Suprapubic skin (tissue), 2 donors: ENCODE data around the gene CMSS1.

ENCODE experiments used
- EP300 ChIP-seq: sonication (generic); formaldehyde crosslinking; IDR thresholded peaks from one replicate; pipeline ENCODE4 v1.6.1; 2017; ENCODE audit warnings: antibody characterized with exemption
- POLR2A ChIP-seq, 2 donors: fragments of 450-650 bp; IDR thresholded peaks; one replicate each; pipeline ENCODE4 v1.6.1; 2017; ENCODE audit warnings: antibody characterized with exemption in 2 of 2, mild to moderate bottlenecking in 2 of 2, moderate library complexity in 2 of 2

GRCh38 chr3:100068826-100069225 is 251.2 kb downstream of the CMSS1 start:
- TF ChIP-seq POLR2A (IDR thresholded peaks at IDR 0.05), result no peak
- no peak for TF ChIP-seq EP300
